GM23338 (cell line): ENCODE results near the gene EXOC4.

Experiments
- CTCF ChIP-seq, 2 experiments: fragments of 200-600 bp in 1 of 2; sonication (generic) in 1 of 2; conservative IDR thresholded peaks; 2 replicates each; pipeline versions ENCODE4 v1.5.1 to v1.6.1; 2016 to 2017; ENCODE audit warnings: antibody characterized with exemption in 2 of 2, low read depth in 2 of 2, mild to moderate bottlenecking in 2 of 2, moderate library complexity in 1 of 2
- EZH2phosphoT487 ChIP-seq: fragments of 200-600 bp; sonication (generic); IDR thresholded peaks from one replicate; pipeline ENCODE4 v1.8.1; 2018; ENCODE audit warnings: antibody characterized with exemption; ENCODE audit not compliant: unreplicated experiment

DNA sequence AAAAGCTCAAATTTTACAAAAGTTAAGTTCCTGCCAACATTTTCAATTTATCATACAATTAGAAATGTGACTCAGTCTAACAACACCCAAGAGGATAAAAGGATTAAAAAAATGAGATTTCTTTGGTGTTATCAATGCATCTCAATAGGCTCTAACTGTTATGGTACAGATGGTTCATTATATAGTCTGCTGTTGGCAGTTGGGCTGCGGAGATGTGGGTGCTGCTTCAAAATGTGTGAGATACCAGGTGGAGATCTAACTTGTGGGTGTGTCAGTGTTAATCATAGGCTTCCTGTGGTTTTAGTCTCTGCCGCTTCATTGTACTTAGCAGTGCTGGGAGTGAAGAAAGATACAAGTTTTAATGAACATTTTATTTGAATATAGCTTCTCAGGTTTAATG is 231.2 kb downstream of the EXOC4 start:
- TF ChIP-seq CTCF (conservative IDR thresholded peaks at IDR 0.05; ENCODE audit: low read depth in 2 of 2) (no peak), EZH2phosphoT487 (no peak)
